MM.1S (cell line): ENCODE data around the gene TIMP2.

Experiments
- CTCF ChIP-seq: fragments of 300-600 bp; sonication (generic); IDR thresholded peaks from 2 replicates; pipeline ENCODE4 v1.5.1; 2016; ENCODE audit warnings: antibody characterized with exemption, low read length, mixed read lengths
- EZH2 ChIP-seq: fragments of 300-600 bp; sonication (generic); optimal IDR thresholded peaks from 2 replicates; pipeline ENCODE3; 2017; ENCODE audit warnings: low read depth, mild to moderate bottlenecking, antibody characterized with exemption, low read length, mixed read lengths
- EZH2phosphoT487 ChIP-seq: fragments of 300-600 bp; sonication (generic); IDR thresholded peaks from 2 replicates; pipeline ENCODE4 v1.6.1; 2018; ENCODE audit warnings: antibody characterized with exemption, low read length

GRCh38 chr17:78891406-78892061 is 33.7 kb downstream of the TIMP2 start:
- TF ChIP-seq CTCF (no peak), EZH2phosphoT487 (no peak), EZH2 (no peak)
